B cell (primary cell): ENCODE results near the gene GRIK3. TPM values are rescaled to one million over a fixed set of nuclear protein-coding genes. Genes with fewer than 3 reads are reported as not detected.

Source experiments
- ATAC-seq: fragments of 200-7000 bp; cut with Tn5 transposase; one replicate; pipeline ENCODE4 v1.10.0; 2021; ENCODE audit warnings: low read depth, mild to moderate bottlenecking, moderate number of reproducible peaks, moderate library complexity
- CTCF ChIA-PET: fragments of 350-600 bp; sonication (Branson Sonifier 250); formaldehyde crosslinking; loops from one replicate; lab custom pipeline; 2021; ENCODE audit warnings: antibody characterized with exemption, inconsistent platforms; lab: Charles Lee
- POLR2A ChIA-PET: fragments of 350-600 bp; sonication (Branson Sonifier 250); formaldehyde crosslinking; loops from one replicate; lab custom pipeline; 2021; ENCODE audit warnings: antibody characterized with exemption; lab: Charles Lee
- DNase-seq: peaks from one replicate; pipeline ENCODE4 v3.0.0; 2013
- H2AFZ ChIP-seq: 2 replicates; pipeline ENCODE4 v1.6.1; 2012; ENCODE audit warnings: mild to moderate bottlenecking, low read depth, low read length; ENCODE audit not compliant: insufficient read depth, poor library complexity, severe bottlenecking
- H3K27ac ChIP-seq, 2 donors: 1 replicate in 1 of 2; 2 replicates in 1 of 2; pipeline ENCODE4 v1.5.1; 2012 to 2013; ENCODE audit warnings: low read length in 2 of 2, mild to moderate bottlenecking in 2 of 2, moderate library complexity in 1 of 2
- H3K27me3 ChIP-seq, 4 experiments: fragments of 200-600 bp in 1 of 4; sonication (generic) in 1 of 4; replicated peaks in 1 of 4; 1 replicate in 2 of 4; 2 replicates in 2 of 4; pipeline versions ENCODE4 v1.6.1 to v1.7.0; 2013 to 2016; ENCODE audit warnings: low read length in 3 of 4, mild to moderate bottlenecking in 2 of 4, mixed read lengths in 1 of 4, moderate library complexity in 1 of 4; ENCODE audit not compliant: insufficient read depth in 4 of 4, control insufficient read depth in 3 of 4; ENCODE audit errors: control extremely low read depth in 1 of 4
- H3K36me3 ChIP-seq, 2 experiments: replicated peaks in 1 of 2; 1 replicate in 1 of 2; 2 replicates in 1 of 2; pipeline versions ENCODE4 v1.6.1 to v1.7.1; 2013; ENCODE audit warnings: low read length in 1 of 2; ENCODE audit not compliant: insufficient read depth in 2 of 2, control insufficient read depth in 1 of 2; ENCODE audit errors: control extremely low read depth in 1 of 2, extremely low read depth in 1 of 2
- H3K4me1 ChIP-seq, 2 donors: fragments of 200-600 bp in 1 of 2; sonication (generic) in 1 of 2; 1 replicate in 1 of 2; 2 replicates in 1 of 2; pipeline versions ENCODE4 v1.5.1 to v1.6.1; 2013 to 2017; ENCODE audit warnings: low read length in 2 of 2; ENCODE audit not compliant: control insufficient read depth in 2 of 2, insufficient read depth in 2 of 2
- H3K4me2 ChIP-seq: replicated peaks from 2 replicates; pipeline ENCODE3; 2012; ENCODE audit warnings: mild to moderate bottlenecking, low read depth, low read length; ENCODE audit not compliant: poor library complexity, severe bottlenecking
- H3K4me3 ChIP-seq, 5 experiments: fragments of 200-600 bp in 1 of 5; sonication (generic) in 1 of 5; 1 replicate in 3 of 5; 2 replicates in 2 of 5; pipeline versions ENCODE4 v1.5.1 to v1.7.0; 2011 to 2016; ENCODE audit warnings: low read length in 4 of 5, mild to moderate bottlenecking in 4 of 5, low read depth in 2 of 5, control low read depth in 1 of 5, moderate library complexity in 1 of 5; ENCODE audit not compliant: insufficient read depth in 1 of 5; ENCODE audit errors: control extremely low read depth in 1 of 5, extremely low read depth in 1 of 5
- H3K79me2 ChIP-seq: fragments of 200-600 bp; sonication (generic); one replicate; pipeline ENCODE4 v1.6.0; 2016; ENCODE audit warnings: low read length; ENCODE audit not compliant: control insufficient read depth, insufficient read depth
- H3K9ac ChIP-seq: fragments of 200-600 bp; sonication (generic); 2 replicates; pipeline ENCODE4 v1.6.1; 2017; ENCODE audit warnings: mild to moderate bottlenecking, low read length, moderate library complexity
- H3K9me3 ChIP-seq, 3 donors: one replicate each; pipeline versions ENCODE4 v1.6.1 to v1.7.1; 2013; ENCODE audit warnings: low read length in 2 of 3; ENCODE audit not compliant: control insufficient read depth in 2 of 3, insufficient read depth in 1 of 3; ENCODE audit errors: control extremely low read depth in 1 of 3
- H4K20me1 ChIP-seq: 2 replicates; pipeline ENCODE4 v1.6.0; 2012; ENCODE audit warnings: mild to moderate bottlenecking, low read length; ENCODE audit not compliant: insufficient read depth, control insufficient read depth, poor library complexity, severe bottlenecking
- H3K27ac Mint-ChIP-seq: one replicate; pipeline ENCODE4 v1.8.0; 2021; ENCODE audit warnings: mixed read lengths
- H3K27me3 Mint-ChIP-seq: one replicate; pipeline ENCODE4 v1.8.0; 2021; ENCODE audit warnings: mixed read lengths
- H3K4me1 Mint-ChIP-seq: one replicate; pipeline ENCODE4 v1.8.0; 2021; ENCODE audit warnings: mixed read lengths
- H3K4me3 Mint-ChIP-seq: one replicate; pipeline ENCODE4 v1.8.0; 2021; ENCODE audit warnings: mixed read lengths
- H3K9me3 Mint-ChIP-seq: one replicate; pipeline ENCODE4 v1.8.0; 2022; ENCODE audit warnings: mixed read lengths; ENCODE audit not compliant: insufficient read depth
- CTCF ChIP-seq: fragments of 200-600 bp; IDR thresholded peaks from one replicate; pipeline ENCODE4 v1.8.0; 2022; ENCODE audit warnings: antibody characterized with exemption, mild to moderate bottlenecking
- EZH2 ChIP-seq: IDR thresholded peaks from 2 replicates; pipeline ENCODE4 v1.6.1; 2012; ENCODE audit warnings: borderline replicate concordance, low read depth, mild to moderate bottlenecking, moderate library complexity, low read length; ENCODE audit not compliant: insufficient read depth, poor library complexity, severe bottlenecking
- WGBS: methylation state at CpG from one replicate; pipeline ENCODE4 v1.1.5; 2013; ENCODE audit warnings: missing lambda C conversion rate; ENCODE audit not compliant: insufficient coverage; 5-methylcytosine and 5-hydroxymethylcytosine counted together
- intact Hi-C: fragments of 100-400 bp; cut with micrococcal nuclease; formaldehyde crosslinking; loops from one replicate; pipeline ENCODE4 v1.10.0; 2022
- polyA plus RNA-seq: library from polyadenylated mRNA; depleted of rRNA; stranded (reverse); fragments of >200 nt; gene quantifications from 2 replicates; pipeline ENCODE4 v1.2.3, GENCODE V29; 2012
- total RNA-seq, 2 donors: library from RNA; stranded (reverse); fragments of 120-200 nt in 1 of 2; gene quantifications; 1 replicate in 1 of 2; 2 replicates in 1 of 2; pipeline versions ENCODE4 v1.2.3 to v1.2.4, GENCODE V29; 2013 to 2022

GRIK3 gene
- total and polyA plus RNA-seq, 2 donors (not counting 1 experiment from before 2014, with no cell fraction given) = 0.12 to 1.5 TPM

GRCh38 chr1:37068897-37069296 lies 34.6 kb upstream of the GRIK3 start:
- Histone ChIP-seq H3K79me2 (no peaks in the 10 kb centered on the region), H2AFZ (no peak overlapping the region), H3K27me3 (peaks cover 0 to 9% (median 0%) of the 10 kb centered on the region in 4 experiments), H3K27ac (no peak overlapping the region), H3K4me3 (no peak overlapping the region), H3K4me1 (no peaks in the 10 kb centered on the region), H3K9ac (no peak overlapping the region), H3K9me3 (no peaks in the 10 kb centered on the region), H4K20me1 (no peaks in the 10 kb centered on the region), H3K4me2 (no peak overlapping the region), H3K36me3 (no peaks in the 10 kb centered on the region)
- 80% methylated on average over 6 of the region's 9 CpGs for WGBS
- ChIA-PET POLR2A (no interaction called here), CTCF (no interaction called here)
- Mint-ChIP-seq H3K27ac (no peak overlapping the region), H3K27me3 (peaks cover 33% of the 10 kb centered on the region), H3K9me3 (no peaks in the 10 kb centered on the region), H3K4me1 (no peaks in the 10 kb centered on the region), H3K4me3 (no peak overlapping the region)
- intact Hi-C loops = no loop called here
- TF ChIP-seq EZH2 (no peak), CTCF (no peak)
- DNase-seq (no peak), ATAC-seq (no peak)

GRCh38 chr1:37068260-37068659 lies 33.9 kb upstream of the GRIK3 start:
- Histone ChIP-seq H3K36me3 (no peaks in the 10 kb centered on the region), H3K4me1 (no peaks in the 10 kb centered on the region), H3K9ac (no peak overlapping the region), H3K9me3 (no peaks in the 10 kb centered on the region), H4K20me1 (no peaks in the 10 kb centered on the region), H2AFZ (no peak overlapping the region), H3K4me2 (no peak overlapping the region), H3K27me3 (peaks cover 0 to 9% (median 0%) of the 10 kb centered on the region in 4 experiments), H3K79me2 (no peaks in the 10 kb centered on the region), H3K4me3 (no peak overlapping the region), H3K27ac (no peak overlapping the region)
- intact Hi-C loops = no loop called here
- Mint-ChIP-seq H3K9me3 (no peaks in the 10 kb centered on the region), H3K27me3 (peaks cover 33% of the 10 kb centered on the region), H3K4me1 (no peaks in the 10 kb centered on the region), H3K4me3 (no peak overlapping the region), H3K27ac (no peak overlapping the region)
- DNase-seq = no peak
- ChIA-PET CTCF (no interaction called here), POLR2A (no interaction called here)
- TF ChIP-seq CTCF (no peak), EZH2 (no peak)
- no peak for ATAC-seq
- WGBS = 82% methylated on average over 3 of the region's 3 CpGs
